Lower leg skin (tissue), 3 donors: Measurements from ENCODE around the gene PRC1.

Experiments
- POLR2A ChIP-seq, 2 donors: fragments of 450-650 bp; IDR thresholded peaks; one replicate each; pipeline ENCODE4 v1.6.1; 2016 to 2017; ENCODE audit warnings: antibody characterized with exemption in 2 of 2, mild to moderate bottlenecking in 1 of 2, moderate library complexity in 1 of 2
- TF ChIP-seq, protein P1 (sequence below), 3 donors: fragments of 450-650 bp; IDR thresholded peaks; one replicate each; pipeline ENCODE4 v1.5.1; 2016; ENCODE audit warnings: antibody characterized with exemption in 3 of 3, mild to moderate bottlenecking in 3 of 3, moderate library complexity in 2 of 3

DNA sequence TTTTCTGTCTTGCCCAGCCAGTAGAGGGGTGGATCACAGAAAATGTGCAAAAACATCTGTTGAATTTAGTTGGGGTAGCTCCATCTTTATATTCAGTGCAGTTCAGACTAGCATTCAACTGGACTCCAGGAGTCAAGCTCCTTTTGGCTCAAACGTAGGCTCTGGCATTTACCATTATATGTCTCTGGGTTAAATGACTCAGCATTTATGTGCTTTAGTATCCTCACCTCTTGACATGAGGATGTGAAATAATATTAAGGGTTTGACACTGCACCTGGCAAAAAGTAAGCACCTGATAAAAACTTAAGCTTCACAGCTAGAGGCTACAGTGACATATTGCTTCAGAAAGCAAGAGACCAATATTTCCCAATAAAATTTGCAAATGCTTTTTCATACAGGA lies 14.8 kb downstream of the PRC1 start:
- TF ChIP-seq, protein P1, sequence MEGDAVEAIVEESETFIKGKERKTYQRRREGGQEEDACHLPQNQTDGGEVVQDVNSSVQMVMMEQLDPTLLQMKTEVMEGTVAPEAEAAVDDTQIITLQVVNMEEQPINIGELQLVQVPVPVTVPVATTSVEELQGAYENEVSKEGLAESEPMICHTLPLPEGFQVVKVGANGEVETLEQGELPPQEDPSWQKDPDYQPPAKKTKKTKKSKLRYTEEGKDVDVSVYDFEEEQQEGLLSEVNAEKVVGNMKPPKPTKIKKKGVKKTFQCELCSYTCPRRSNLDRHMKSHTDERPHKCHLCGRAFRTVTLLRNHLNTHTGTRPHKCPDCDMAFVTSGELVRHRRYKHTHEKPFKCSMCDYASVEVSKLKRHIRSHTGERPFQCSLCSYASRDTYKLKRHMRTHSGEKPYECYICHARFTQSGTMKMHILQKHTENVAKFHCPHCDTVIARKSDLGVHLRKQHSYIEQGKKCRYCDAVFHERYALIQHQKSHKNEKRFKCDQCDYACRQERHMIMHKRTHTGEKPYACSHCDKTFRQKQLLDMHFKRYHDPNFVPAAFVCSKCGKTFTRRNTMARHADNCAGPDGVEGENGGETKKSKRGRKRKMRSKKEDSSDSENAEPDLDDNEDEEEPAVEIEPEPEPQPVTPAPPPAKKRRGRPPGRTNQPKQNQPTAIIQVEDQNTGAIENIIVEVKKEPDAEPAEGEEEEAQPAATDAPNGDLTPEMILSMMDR (IDR thresholded peaks at IDR 0.05), result no peak
- no peak for TF ChIP-seq POLR2A (IDR thresholded peaks at IDR 0.05)
